ENCODE data around the gene CBX4.

The CBX4 gene

GRCh38 chr17:79826841-79827578 is 12.2 kb downstream of the CBX4 start:
- DNase-seq, result no peak

GRCh38 chr17:79826204-79826680 is 13.0 kb downstream of the CBX4 start:
- no peak for DNase-seq

GRCh38 chr17:79825580-79825921 is 13.7 kb downstream of the CBX4 start:
- DNase-seq, result no peak

GRCh38 chr17:79824893-79825579 is 14.2 kb downstream of the CBX4 start:
- DNase-seq, result no peak

GRCh38 chr17:79824234-79824633 is 15.0 kb downstream of the CBX4 start:
- DNase-seq, result no peak

- no peak for DNase-seq
These were observed 16.6 kb downstream of the CBX4 start for GRCh38 chr17:79822583-79823124.

GRCh38 chr17:79821331-79822095 is 17.7 kb downstream of the CBX4 start:
- DNase-seq, result no peak

- DNase-seq, result no peak
These were observed 18.3 kb downstream of the CBX4 start for GRCh38 chr17:79820959-79821330.

GRCh38 chr17:79819534-79820276 is 19.5 kb downstream of the CBX4 start:
- no peak for DNase-seq

GRCh38 chr17:79819085-79819484 is 20.2 kb downstream of the CBX4 start:
- DNase-seq, result no peak

- no peak for DNase-seq
These were observed 21.0 kb downstream of the CBX4 start for GRCh38 chr17:79818026-79818758.

GRCh38 chr17:79815836-79816461 is 23.3 kb downstream of the CBX4 start:
- no peak for DNase-seq

GRCh38 chr17:79814974-79815835 is 24.0 kb downstream of the CBX4 start:
- no peak for DNase-seq

GRCh38 chr17:79814127-79814973 is 24.9 kb downstream of the CBX4 start:
- no peak for DNase-seq

GRCh38 chr17:79813297-79814126 is 25.7 kb downstream of the CBX4 start:
- no peak for DNase-seq

- DNase-seq, result no peak
These were observed 26.6 kb downstream of the CBX4 start for GRCh38 chr17:79812353-79813258.

- DNase-seq, result no peak
These were observed 27.3 kb downstream of the CBX4 start for GRCh38 chr17:79811868-79812352.
